Vagina (tissue), 2 donors: ENCODE data around the gene EML3.

Source experiments
- CTCF ChIP-seq, 3 experiments: fragments of 450-650 bp in 2 of 3; fragments of 200-600 bp in 1 of 3; sonication (generic) in 1 of 3; IDR thresholded peaks; one replicate each; pipeline ENCODE4 v1.5.1; 2017 to 2019; ENCODE audit warnings: antibody characterized with exemption in 3 of 3, mild to moderate bottlenecking in 2 of 3, moderate library complexity in 2 of 3
- POLR2A ChIP-seq, 2 donors: fragments of 450-650 bp; IDR thresholded peaks; one replicate each; pipeline ENCODE4 v1.6.1; 2017; ENCODE audit warnings: antibody characterized with exemption in 2 of 2, mild to moderate bottlenecking in 2 of 2, moderate library complexity in 2 of 2
- POLR2AphosphoS5 ChIP-seq, 2 donors: sonication (generic); formaldehyde crosslinking; IDR thresholded peaks; one replicate each; pipeline ENCODE4 v1.9.0; 2017; ENCODE audit warnings: antibody characterized with exemption in 2 of 2, mild to moderate bottlenecking in 2 of 2, low read depth in 1 of 2; ENCODE audit not compliant: insufficient read depth in 1 of 2

DNA sequence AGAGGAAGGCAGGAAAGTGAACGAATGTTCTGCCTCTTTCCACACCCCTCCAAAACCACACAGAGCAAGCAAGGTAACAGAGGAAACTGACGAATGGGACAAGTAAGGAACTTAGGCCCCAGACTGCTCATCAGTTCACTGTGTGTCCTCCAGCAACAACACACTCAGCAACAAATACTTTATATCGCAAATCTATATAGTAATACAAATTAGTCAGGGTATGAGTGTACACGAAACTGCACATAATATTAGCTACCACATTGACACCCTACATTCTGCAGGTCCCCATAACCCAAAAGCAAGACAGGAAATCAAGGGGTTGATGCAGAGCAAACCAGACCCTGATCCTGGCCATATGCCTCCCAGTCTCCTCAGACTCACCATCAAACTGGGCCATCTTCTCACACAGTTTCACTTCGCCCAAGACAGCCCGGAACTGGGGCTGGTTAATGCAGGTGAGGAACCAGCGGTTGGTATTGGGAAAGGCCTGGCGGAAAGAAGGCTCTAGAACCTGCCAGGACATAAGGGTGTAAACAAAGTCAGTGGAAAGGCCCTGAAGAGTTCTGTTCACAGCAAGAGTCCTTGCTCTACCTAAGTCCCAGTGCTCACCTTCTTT, 45.4 kb downstream of the EML3 start:
- TF ChIP-seq CTCF (IDR thresholded peaks at IDR 0.05) (no peak), POLR2A (IDR thresholded peaks at IDR 0.05) (no peak), POLR2AphosphoS5 (IDR thresholded peaks at IDR 0.05; ENCODE audit: insufficient read depth in 1 of 2, low read depth in 1 of 2) (no peak)
